Thyroid gland (tissue), 4 donors: ENCODE data around the gene NLRC5.

ENCODE experiments used
- POLR2A ChIP-seq, 2 donors: fragments of 450-650 bp; IDR thresholded peaks; one replicate each; pipeline ENCODE4 v1.6.1; 2017; ENCODE audit warnings: antibody characterized with exemption in 2 of 2, mild to moderate bottlenecking in 2 of 2, moderate library complexity in 1 of 2
- TF ChIP-seq, protein P1 (sequence below), 6 experiments: fragments of 200-600 bp in 3 of 6; fragments of 450-650 bp in 3 of 6; sonication (generic) in 3 of 6; IDR thresholded peaks; one replicate each; pipeline ENCODE4 v1.5.1; 2016 to 2019; ENCODE audit warnings: antibody characterized with exemption in 6 of 6, mild to moderate bottlenecking in 2 of 6, inconsistent platforms in 1 of 6, moderate library complexity in 1 of 6

DNA sequence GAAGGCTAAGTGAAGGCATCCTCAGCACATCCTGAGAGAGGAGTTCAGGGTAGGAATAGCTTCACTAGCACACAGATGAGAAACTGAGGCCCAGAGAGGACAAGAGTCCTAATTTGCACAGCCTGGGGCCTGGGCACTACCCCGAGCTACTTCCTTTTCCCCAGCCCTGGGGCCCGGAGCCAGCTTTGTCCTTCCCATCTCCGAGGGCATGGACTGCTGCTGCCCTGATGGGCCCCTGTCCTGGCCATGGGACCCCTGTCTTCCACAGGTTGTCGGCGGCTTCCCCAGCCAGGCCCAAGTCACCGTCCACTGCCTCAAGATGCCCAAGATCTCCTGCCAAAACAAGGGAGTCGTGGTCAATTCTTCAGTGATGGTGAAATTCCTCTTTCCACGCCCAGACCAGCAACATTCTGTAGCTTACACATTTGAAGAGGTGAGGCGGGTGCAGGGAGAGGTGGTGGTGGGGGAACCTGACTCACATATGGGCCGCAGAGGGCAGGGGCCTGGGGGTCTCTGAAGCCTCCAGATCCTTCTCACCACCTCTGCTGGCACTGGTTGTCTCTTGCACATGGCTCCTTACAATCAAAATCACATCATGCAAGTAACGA lies 11.4 kb upstream of the NLRC5 start:
- TF ChIP-seq, protein P1, sequence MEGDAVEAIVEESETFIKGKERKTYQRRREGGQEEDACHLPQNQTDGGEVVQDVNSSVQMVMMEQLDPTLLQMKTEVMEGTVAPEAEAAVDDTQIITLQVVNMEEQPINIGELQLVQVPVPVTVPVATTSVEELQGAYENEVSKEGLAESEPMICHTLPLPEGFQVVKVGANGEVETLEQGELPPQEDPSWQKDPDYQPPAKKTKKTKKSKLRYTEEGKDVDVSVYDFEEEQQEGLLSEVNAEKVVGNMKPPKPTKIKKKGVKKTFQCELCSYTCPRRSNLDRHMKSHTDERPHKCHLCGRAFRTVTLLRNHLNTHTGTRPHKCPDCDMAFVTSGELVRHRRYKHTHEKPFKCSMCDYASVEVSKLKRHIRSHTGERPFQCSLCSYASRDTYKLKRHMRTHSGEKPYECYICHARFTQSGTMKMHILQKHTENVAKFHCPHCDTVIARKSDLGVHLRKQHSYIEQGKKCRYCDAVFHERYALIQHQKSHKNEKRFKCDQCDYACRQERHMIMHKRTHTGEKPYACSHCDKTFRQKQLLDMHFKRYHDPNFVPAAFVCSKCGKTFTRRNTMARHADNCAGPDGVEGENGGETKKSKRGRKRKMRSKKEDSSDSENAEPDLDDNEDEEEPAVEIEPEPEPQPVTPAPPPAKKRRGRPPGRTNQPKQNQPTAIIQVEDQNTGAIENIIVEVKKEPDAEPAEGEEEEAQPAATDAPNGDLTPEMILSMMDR (IDR thresholded peaks at IDR 0.05), result no peak
- no peak for TF ChIP-seq POLR2A (IDR thresholded peaks at IDR 0.05)
